22Rv1 (cell line): ENCODE data around the gene SERGEF.

ENCODE experiments used
- H3K27ac ChIP-seq: fragments of 450-650 bp; 2 replicates; pipeline ENCODE4 v1.5.1; 2017
- ZFX ChIP-seq: fragments of 450-650 bp; IDR thresholded peaks from 2 replicates; pipeline ENCODE4 v1.6.1; 2017; ENCODE audit warnings: antibody characterized with exemption, borderline replicate concordance
- TF ChIP-seq, protein P1 (sequence below): fragments of 450-650 bp; IDR thresholded peaks from 2 replicates; pipeline ENCODE4 v1.5.1; 2017; ENCODE audit warnings: mild to moderate bottlenecking

SERGEF gene

DNA sequence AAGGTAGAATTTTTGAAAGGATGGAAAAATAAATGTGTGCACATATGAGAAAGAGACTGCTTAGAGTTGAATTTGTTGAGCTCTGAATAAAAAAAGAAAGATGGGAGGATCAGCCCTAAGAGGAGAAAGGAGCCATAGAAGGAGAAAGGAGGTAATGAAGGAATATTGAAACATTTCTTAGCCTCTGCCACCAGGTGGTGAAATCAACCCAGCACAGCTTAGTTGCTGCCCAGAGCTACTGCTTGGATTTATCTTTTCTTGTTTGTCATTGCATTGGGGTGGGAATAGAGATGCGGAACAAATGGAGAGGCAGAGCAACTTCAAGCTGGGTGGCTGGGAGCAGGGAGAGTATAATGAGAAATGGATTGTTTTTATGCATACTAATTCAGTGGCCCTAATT is 80.4 kb downstream of the SERGEF start:
- TF ChIP-seq ZFX = no peak
- TF ChIP-seq, protein P1, sequence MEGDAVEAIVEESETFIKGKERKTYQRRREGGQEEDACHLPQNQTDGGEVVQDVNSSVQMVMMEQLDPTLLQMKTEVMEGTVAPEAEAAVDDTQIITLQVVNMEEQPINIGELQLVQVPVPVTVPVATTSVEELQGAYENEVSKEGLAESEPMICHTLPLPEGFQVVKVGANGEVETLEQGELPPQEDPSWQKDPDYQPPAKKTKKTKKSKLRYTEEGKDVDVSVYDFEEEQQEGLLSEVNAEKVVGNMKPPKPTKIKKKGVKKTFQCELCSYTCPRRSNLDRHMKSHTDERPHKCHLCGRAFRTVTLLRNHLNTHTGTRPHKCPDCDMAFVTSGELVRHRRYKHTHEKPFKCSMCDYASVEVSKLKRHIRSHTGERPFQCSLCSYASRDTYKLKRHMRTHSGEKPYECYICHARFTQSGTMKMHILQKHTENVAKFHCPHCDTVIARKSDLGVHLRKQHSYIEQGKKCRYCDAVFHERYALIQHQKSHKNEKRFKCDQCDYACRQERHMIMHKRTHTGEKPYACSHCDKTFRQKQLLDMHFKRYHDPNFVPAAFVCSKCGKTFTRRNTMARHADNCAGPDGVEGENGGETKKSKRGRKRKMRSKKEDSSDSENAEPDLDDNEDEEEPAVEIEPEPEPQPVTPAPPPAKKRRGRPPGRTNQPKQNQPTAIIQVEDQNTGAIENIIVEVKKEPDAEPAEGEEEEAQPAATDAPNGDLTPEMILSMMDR = no peak
- no peak overlapping the region for H3K27ac ChIP-seq

DNA sequence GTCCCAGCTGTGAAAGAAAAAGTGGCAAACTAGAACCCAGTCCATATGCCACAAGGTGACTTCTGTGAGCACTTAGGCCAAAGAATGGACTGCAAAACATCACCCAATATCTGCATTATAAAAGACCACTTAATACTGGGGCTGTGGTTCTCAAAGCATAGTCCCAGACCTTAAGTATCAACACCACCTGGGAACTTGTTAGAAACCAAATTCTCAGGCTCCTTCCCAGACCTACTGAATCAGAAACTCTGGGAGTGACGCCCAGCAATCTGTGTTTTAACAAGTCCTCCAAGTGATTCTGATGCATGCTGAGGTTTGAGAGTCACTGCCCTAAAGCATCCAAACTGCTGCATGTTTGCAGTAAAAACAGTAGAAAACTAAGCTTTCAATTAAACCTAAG is 81.3 kb downstream of the SERGEF start:
- TF ChIP-seq, protein P1 = no peak
- no peak for TF ChIP-seq ZFX
- no peak overlapping the region for H3K27ac ChIP-seq

DNA sequence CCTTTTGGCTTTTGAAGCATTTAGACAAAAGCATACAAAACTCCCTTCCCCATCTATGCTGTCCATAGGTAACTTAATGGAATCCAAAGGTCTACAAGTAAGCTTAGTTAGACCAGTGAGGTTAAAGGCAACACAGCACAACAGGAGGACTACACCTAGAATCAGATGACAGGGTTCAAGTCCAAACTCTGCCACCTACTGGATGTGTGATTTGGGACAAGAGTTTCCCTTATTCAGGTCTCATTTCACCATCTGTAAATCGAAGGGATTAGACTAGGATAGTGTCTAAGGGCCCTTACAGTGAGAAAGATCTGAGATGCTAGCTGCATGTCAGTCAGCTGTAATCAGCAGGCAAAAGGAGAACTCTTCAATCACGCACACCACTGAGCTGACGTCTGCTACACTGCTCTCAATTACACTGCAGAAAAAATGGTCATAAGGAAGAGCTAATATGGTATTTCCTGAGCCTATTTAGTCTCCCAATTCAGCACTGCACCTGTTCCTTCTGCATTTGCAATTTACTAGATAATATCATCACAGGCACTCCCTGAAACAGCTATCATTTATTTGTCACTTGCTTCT is 82.2 kb downstream of the SERGEF start:
- TF ChIP-seq, protein P1 = no peak
- no peak for TF ChIP-seq ZFX
- H3K27ac ChIP-seq = no peak overlapping the region

DNA sequence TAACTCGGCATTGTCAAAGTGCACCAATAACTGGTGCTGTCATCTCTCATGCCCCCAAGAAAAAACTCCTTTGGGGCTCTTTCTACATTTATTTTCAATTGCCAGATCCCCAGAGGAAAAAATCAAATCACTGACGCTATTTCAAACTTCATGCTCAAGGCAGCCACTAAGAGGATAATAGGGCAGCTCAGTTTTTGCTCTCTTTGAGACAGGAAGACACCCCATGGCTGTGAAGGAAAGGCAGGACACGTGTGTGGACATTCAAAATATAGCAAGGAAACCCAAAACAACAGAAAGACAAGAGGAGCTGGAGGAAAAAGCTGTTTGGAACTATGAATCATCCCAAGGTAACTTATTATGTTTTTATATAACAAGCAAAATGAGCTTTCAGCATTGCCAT is 83.7 kb downstream of the SERGEF start:
- H3K27ac ChIP-seq = no peak overlapping the region
- TF ChIP-seq, protein P1 = no peak
- no peak for TF ChIP-seq ZFX

DNA sequence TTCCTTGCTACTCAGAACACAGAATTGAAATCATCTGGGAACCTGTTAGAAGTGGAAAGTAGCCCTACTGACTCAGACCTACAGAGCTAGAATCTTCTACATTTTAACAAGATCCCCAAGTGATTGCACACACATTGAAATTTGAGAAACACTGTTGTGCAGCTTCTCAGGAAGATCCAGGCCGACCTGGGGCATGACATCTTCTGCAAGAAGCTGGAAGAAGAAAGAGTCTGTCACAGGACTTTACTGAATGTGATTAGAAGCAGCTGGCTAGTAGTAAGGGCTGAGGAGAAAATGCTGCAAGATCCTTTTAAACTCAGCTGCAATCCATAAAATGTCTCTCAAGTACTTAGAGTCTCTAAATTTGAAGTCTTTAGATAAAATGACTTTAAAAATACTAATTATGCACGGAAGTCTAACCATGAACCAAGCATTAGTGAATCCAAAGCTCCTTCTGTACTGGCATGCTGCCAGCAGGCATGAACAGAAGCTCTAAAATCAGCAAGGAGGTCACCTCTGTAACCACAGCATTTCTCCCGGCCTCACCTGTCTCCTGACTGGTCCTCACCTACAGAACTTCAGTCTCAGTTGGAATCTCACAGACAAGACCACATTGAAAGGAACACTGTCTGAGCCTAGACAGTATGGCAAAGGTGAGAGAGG is 85.0 kb downstream of the SERGEF start:
- TF ChIP-seq, protein P1 = no peak
- no peak for TF ChIP-seq ZFX
- H3K27ac ChIP-seq = no peak overlapping the region

DNA sequence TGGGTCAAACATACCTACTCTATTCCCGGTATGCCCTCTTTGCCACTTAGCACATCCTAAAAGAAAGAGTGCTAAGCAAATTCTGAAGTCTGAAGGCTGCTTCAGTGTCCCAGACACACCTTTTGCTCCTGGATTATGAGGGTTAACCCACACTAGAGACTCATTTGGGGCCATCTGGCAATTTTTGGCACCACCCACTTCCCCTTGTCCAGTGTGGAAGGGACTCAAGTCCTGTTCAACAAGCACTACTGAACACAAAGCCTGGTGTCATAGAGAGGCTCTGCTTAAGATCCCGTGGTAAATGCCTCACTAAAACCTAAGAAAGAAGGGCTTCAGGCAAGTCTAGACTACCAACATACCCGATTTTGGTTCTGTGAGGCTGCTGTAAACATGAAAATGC is 85.8 kb downstream of the SERGEF start:
- no peak overlapping the region for H3K27ac ChIP-seq
- TF ChIP-seq ZFX = no peak
- TF ChIP-seq, protein P1 = no peak

DNA sequence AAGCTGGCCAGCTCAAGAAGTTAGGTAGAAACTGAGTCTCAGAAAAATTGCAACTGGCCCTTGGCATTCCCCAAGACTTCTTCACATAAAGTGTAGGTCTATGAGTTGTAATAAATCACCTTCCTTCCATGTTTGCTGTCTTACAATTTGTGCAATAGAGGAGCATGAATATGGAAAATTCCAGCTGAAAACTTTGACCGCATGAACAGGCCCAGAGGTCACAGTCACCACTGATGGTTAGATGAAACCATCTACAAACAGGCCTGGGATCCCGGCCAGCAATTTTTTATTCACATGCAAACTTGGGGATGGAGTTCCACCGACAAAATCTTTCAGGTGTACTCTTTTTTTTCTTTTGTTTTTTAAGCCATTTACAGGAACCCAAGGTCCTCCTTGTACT is 88.1 kb downstream of the SERGEF start:
- no peak overlapping the region for H3K27ac ChIP-seq

More for the DNA sequence above, 88.1 kb downstream of the SERGEF start:
- TF ChIP-seq, protein P1 = no peak
- TF ChIP-seq ZFX = no peak
